SJSA1 (cell line): Measurements from ENCODE around the gene NPTXR. TPM values are rescaled to one million over a fixed set of nuclear protein-coding genes. Genes with fewer than 3 reads are reported as not detected.

Source experiments
- DNase-seq, 2 experiments: peaks; one replicate each; pipeline ENCODE4 v3.0.0-alpha.2; 2015 to 2020; ENCODE audit warnings: low spot score in 2 of 2, low read depth in 1 of 2
- H3K27ac ChIP-seq: fragments of 250-450 bp; sonication (Bioruptor Pico); 2 replicates; pipeline ENCODE4 v1.5.1; 2020; ENCODE audit warnings: mild to moderate bottlenecking, moderate library complexity
- H3K27me3 ChIP-seq: fragments of 250-450 bp; sonication (Bioruptor Pico); replicated peaks from 2 replicates; pipeline ENCODE4 v1.5.1; 2020; ENCODE audit warnings: mild to moderate bottlenecking, moderate library complexity
- H3K36me3 ChIP-seq: fragments of 250-450 bp; sonication (Bioruptor Pico); 2 replicates; pipeline ENCODE4 v1.5.1; 2020; ENCODE audit warnings: mild to moderate bottlenecking
- H3K4me1 ChIP-seq: fragments of 250-450 bp; sonication (Bioruptor Pico); replicated peaks from 2 replicates; pipeline ENCODE4 v1.6.1; 2021; ENCODE audit warnings: mild to moderate bottlenecking
- H3K4me3 ChIP-seq: fragments of 250-450 bp; sonication (Bioruptor Pico); 2 replicates; pipeline ENCODE4 v1.5.1; 2020; ENCODE audit warnings: mild to moderate bottlenecking
- H3K9me3 ChIP-seq: fragments of 250-450 bp; sonication (Bioruptor Pico); replicated peaks from 2 replicates; pipeline ENCODE4 v1.5.1; 2020; ENCODE audit warnings: mild to moderate bottlenecking
- total RNA-seq: library from RNA; depleted of rRNA; stranded (reverse); fragments of >200 nt; shearing (Covaris generic); gene quantifications from 2 replicates; pipeline ENCODE4 v1.2.3, GENCODE V29; 2014

Gene NPTXR
- total RNA-seq, 1 experiment from 2014 or later, result 2.2 TPM

DNA sequence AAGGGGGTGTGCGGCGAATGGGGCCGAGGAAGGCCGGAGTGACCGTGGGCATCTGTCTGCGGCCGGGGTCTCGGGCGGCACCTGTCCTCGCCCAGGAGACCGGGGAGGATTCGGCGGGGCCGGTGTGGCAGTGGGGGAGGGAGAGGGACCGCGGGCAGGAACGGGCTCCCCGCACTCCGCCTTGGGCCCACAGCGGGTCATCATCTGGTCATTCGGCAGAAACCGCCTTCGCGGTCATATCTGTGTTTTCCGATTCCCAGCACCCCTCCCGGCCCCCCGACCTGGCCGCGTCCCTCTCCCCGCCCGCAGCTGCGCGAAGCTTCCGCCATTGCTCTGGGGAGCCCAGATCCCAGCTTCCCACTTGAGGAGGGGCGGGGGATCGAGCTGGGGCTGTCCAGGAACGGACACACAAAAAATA, 29.0 kb upstream of the NPTXR start:
- no peak overlapping the region for H3K27ac ChIP-seq
- H3K27me3 ChIP-seq, result no peaks in the 10 kb centered on the region; the same call in 1 of the 2 replicates
- DNase-seq, result no peak

DNA sequence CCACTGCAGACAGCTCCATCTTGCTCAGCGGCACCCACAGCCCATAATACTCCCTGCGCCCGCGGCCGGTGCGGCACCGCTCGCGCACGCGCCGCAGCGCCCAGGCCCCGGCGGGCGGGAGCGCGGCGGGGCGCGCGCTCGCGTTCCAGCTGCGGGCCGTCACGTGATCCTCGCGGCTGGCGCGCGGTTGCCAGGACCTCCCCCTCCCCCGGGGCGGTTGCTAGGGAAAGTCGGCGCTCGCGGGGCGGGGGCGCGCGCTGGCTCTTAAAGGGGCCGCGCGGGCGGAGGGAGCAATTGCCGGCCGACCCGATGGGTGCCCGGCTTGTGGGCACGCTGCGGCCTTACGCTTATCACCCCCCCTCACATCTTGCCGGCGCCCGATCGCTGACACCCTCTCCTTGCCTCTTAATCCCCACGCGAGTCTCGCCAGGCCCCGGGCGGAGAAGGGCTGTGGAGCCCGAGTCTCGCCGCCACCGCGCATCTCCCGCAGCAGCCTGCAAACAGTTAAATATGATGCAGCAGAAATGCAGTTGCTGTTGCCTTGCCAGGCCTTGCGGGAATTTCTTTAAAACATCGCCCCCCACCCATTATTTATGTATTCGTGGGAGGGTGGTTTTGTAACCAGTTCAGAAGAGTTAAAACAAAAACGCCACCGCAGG, 28.5 kb upstream of the NPTXR start, which contains the start of gene CBX6:
Gene CBX6 (minus strand): TSS at position 45 of the 659 bp plus-strand sequence. CDS start 26 bp downstream, at position 19.
- H3K27ac ChIP-seq, result no peak within 1 kb of the TSS

More for the DNA sequence above, 29.0 kb upstream of the NPTXR start:
- Histone ChIP-seq H3K36me3 (peaks cover 24% of the 10 kb centered on the region), H3K9me3 (no peaks in the 10 kb centered on the region), H3K4me1 (peaks cover 16% of the 10 kb centered on the region), H3K4me3 (peak overlapping the region; percentile 80)

DNA sequence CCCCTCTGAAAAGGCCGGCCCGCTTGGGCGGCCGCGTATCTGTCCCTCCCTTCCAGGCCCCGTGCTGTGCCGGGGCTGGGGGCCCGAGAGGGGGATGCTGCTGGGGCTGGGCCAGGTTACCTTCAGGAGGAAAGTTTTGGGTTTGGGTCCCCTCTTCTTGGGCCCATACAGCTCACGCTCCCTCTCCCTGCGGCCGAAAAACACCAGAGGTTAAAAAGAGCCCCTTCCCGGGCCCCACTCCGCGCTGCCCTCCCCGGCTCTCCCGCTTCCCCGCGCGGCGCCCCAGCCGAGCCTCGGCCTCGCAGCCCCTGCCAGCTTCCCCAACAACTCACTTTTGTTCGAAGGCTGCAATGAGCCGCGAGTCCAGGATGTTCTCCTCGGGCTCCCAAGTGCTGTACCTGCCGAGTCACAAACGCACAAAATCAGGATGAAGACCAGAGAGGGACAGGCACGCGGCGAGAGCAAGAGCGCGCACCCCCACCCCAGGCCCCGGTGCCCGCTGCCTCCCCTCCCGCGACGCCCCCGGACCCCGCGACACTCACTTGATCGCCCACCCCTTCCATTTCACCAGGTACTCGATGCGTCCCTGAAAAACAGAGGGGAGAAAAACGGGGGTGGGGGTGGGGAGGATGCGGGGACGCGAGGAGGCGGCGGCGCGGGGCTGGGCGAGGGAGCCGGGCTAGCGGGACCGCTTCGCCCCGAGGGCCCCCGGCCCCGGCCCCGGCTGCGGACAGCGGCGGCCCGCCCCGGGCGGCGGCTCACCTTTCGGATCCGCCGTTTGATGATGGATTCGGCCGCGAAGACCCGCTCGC, 27.7 kb upstream of the NPTXR start:
- H3K4me1 ChIP-seq, result peaks cover 16% of the 10 kb centered on the region
- peak overlapping the region; percentile 80 for H3K4me3 ChIP-seq
- no peaks in the 10 kb centered on the region; the same call in 1 of the 2 replicates for H3K27me3 ChIP-seq
- peak in 1 of 2 experiments; percentile 39 for DNase-seq
- peaks cover 29% of the 10 kb centered on the region for H3K36me3 ChIP-seq
- no peaks in the 10 kb centered on the region for H3K9me3 ChIP-seq
- H3K27ac ChIP-seq, result no peak overlapping the region

More for the DNA sequence above, 28.5 kb upstream of the NPTXR start, which contains the start of gene CBX6:
- peak; percentile 94 for DNase-seq
- peak within 1 kb of the TSS; percentile 80 for H3K4me3 ChIP-seq
- no peaks in the 10 kb centered on the region for H3K9me3 ChIP-seq
- H3K36me3 ChIP-seq, result peaks cover 29% of the 10 kb centered on the region
- H3K4me1 ChIP-seq, result peaks cover 16% of the 10 kb centered on the region
- H3K27me3 ChIP-seq, result no peaks in the 10 kb centered on the region; the same call in 1 of the 2 replicates

DNA sequence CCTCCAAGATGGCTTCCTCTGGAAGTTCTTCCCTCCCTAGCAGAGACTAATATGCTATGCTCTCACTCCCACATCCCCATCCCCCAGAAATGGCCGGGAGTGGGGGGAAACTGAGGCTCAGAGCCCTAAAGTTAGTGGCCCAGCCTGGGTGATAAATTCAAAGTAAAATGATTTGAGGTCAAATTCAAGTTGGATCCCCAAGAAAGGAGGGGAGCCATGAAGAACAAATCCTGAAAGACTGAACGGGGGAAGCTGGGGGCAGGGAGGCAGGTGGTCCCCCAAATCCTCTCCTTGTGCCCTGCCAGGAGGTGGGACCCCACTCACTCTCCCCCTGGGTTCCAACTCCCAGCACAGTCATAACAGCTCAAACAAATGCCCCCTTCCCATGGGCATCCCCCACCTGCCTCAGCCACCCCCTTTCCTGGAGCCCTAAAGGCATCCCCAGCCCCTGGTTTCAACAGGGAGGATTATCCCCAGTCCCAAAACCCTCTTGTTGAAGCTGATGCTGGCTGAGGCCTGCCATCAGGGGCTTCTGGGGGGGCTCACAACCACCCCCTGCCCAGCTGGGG, 27.0 kb upstream of the NPTXR start:
- no peaks in the 10 kb centered on the region; the same call in 1 of the 2 replicates for H3K27me3 ChIP-seq
- no peaks in the 10 kb centered on the region for H3K9me3 ChIP-seq
- H3K4me3 ChIP-seq, result peak overlapping the region; percentile 80
- no peak for DNase-seq
- peaks cover 32% of the 10 kb centered on the region for H3K36me3 ChIP-seq
- H3K4me1 ChIP-seq, result peaks cover 16% of the 10 kb centered on the region
- H3K27ac ChIP-seq, result no peak overlapping the region

DNA sequence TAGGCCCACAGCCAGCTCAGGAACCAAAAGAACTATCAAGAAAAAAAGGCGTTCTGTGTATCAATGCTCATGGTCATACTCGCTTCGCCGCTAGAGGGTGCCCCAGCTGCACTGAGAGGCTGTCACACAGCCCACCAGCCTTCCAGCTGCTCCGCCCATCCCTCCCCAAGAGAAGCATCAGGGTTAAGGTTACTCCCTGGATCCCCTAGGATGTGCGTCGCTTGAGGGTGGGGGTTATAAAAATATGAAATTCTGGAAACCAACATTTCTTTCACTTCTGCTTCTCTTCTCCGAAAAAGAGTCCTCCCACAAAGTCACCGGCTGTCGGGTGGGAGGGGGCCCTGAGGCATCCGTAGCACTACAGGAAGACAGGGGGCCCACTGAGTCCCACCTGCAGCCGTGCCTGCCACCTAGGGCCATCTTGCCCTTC, 26.5 kb upstream of the NPTXR start:
- DNase-seq, result peak; percentile 62 to 90
- Histone ChIP-seq H3K9me3 (no peaks in the 10 kb centered on the region), H3K36me3 (peaks cover 36% of the 10 kb centered on the region), H3K4me1 (peaks cover 16% of the 10 kb centered on the region), H3K27ac (no peak overlapping the region), H3K27me3 (no peaks in the 10 kb centered on the region; the same call in 1 of the 2 replicates), H3K4me3 (no peak overlapping the region)

DNA sequence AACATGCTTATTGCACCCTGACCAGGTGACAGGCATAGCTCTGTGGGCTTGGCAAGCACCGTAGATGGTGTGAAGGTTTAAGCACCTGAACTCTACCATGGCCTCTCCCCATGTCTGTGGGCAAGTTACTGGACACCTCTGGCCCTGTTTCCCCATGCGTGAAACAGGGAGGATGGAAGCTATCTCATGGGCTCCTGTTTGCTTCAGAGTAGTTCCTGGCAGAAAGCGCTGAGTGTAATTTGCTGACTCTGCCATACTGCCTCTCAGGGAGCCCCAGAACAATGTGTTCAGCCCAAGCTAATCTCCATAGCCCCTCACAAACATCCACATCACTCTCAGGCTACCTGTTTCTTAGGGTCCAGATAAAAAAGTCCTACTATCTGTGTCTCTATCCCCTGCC, 25.8 kb upstream of the NPTXR start:
- H3K9me3 ChIP-seq, result no peaks in the 10 kb centered on the region
- DNase-seq, result peak in 1 of 2 experiments; percentile 26
- H3K4me3 ChIP-seq, result no peak overlapping the region
- peaks cover 36% of the 10 kb centered on the region for H3K36me3 ChIP-seq
- peaks cover 16% of the 10 kb centered on the region for H3K4me1 ChIP-seq
- H3K27me3 ChIP-seq, result no peaks in the 10 kb centered on the region; the same call in 1 of the 2 replicates
- H3K27ac ChIP-seq, result no peak overlapping the region

DNA sequence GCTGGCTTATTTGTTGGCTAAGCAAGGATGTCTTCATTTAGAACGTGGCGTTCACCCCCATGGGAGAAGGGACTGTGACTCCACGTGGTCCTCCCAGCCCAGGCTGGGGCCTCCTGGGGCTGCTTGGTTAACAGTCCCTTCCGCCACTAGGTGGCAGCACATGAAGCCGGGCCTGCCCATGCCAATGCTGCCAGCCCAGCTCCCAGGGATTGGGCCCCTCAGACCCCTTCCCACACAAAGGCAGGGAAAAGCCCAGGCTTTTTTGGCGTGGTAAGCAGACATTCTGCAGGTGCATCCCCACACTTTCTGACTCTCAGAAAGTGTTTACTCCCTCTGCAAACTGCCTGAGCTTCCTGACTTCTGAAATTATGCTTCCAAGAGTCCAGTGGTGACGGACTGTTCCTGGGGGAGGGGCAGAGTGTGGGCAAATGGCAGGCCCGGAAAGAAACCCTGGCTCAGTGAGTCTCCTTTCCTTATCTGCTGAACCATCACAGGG, 25.1 kb upstream of the NPTXR start:
- no peaks in the 10 kb centered on the region for H3K9me3 ChIP-seq

DNA sequence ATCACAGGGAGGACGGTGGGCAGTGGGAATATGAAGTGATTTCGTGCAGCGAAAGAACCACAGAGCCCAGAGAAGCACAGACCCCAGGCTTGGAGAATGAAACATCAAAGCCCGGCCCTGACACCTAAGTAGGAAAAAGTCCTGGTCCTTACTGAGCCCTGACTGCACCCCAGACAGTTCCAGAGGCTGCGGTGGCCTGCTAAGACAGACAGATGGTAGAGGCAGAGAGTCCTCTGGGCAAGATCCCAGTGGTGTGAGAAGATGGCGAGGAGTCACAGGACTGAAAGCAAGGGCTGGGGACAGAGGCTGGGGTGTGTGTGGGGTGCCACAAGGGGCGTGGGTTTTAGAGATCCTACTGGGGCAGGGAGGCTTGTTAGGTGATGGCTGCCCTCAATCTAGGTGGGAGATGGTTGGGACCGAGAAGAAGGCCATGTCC, 24.5 kb upstream of the NPTXR start:
- H3K4me1 ChIP-seq, result peaks cover 16% of the 10 kb centered on the region
- no peaks in the 10 kb centered on the region; the same call in 1 of the 2 replicates for H3K27me3 ChIP-seq
- no peak overlapping the region for H3K27ac ChIP-seq
- no peak overlapping the region for H3K4me3 ChIP-seq
- DNase-seq, result peak in 1 of 2 experiments; percentile 22
- H3K9me3 ChIP-seq, result no peaks in the 10 kb centered on the region
- peaks cover 36% of the 10 kb centered on the region for H3K36me3 ChIP-seq

More for the DNA sequence above, 25.1 kb upstream of the NPTXR start:
- Histone ChIP-seq H3K4me3 (no peak overlapping the region), H3K27me3 (no peaks in the 10 kb centered on the region; the same call in 1 of the 2 replicates), H3K27ac (no peak overlapping the region), H3K4me1 (peaks cover 16% of the 10 kb centered on the region), H3K36me3 (peaks cover 36% of the 10 kb centered on the region)
- peak; percentile 51 to 81 for DNase-seq

DNA sequence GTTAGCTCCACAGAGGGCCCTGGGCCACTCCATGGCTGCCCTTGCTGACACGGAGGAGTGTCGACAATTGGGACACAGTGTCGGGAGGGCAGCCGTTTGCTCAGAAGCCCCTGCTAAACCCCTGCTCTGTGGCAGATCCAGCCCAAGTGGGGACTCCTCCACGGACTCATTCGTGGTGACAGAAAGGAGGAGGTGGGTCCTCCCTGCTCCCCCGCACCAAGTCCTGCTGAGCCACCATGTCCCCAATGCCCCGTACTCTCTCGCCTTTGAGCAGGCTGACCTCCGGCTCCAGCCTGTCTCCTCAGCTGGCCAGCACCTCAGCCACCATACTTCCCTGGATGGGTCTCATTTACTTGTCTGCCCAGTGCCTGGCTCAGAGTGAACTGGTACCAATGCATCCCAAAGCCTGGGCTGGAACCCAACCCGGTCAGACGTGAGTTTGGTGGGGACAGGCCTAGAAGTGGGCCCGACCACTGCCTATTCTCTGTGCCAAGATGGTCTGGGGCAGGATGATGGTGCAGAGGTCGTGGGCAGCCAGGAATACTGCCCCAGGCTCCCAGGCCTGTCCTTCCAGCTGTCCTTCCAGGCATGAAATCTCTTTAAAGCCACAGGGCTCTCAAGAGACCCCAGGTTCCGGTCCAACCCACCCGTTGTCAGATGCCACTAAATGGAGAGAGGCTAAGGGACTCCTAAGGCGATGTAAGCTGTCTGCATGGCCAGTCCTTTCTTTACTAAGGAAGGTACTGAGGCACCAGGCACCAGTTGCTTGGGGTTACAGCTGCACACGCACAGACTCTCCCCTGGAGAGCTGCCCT, 23.9 kb upstream of the NPTXR start:
- H3K4me1 ChIP-seq, result peaks cover 11% of the 10 kb centered on the region
- H3K4me3 ChIP-seq, result no peak overlapping the region
- no peaks in the 10 kb centered on the region for H3K27me3 ChIP-seq
- H3K9me3 ChIP-seq, result no peaks in the 10 kb centered on the region
- peak in 1 of 2 experiments; percentile 28 for DNase-seq
- H3K36me3 ChIP-seq, result peaks cover 36% of the 10 kb centered on the region
- no peak overlapping the region for H3K27ac ChIP-seq

DNA sequence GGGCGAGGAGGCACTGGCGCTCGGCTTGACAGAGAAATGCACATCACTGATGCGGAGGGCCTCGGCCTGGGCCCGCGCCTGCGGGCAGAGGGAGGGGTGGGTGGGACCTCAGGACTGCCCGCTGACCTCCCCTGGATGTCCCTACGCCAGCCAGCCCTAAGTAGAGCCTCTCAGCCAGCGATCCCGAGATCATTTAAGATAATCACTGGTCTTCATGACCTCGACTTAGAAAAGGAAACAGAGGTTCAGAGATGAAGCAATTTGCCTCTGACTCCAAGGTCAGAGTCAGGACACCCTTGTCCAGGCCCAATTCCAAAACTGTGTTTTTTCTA, 23.3 kb upstream of the NPTXR start:
- Histone ChIP-seq H3K9me3 (no peaks in the 10 kb centered on the region), H3K36me3 (peaks cover 33% of the 10 kb centered on the region), H3K27ac (no peak overlapping the region), H3K4me1 (peaks cover 6% of the 10 kb centered on the region; the same call in 1 of the 2 replicates), H3K27me3 (no peaks in the 10 kb centered on the region), H3K4me3 (no peak overlapping the region)
- DNase-seq, result no peak

DNA sequence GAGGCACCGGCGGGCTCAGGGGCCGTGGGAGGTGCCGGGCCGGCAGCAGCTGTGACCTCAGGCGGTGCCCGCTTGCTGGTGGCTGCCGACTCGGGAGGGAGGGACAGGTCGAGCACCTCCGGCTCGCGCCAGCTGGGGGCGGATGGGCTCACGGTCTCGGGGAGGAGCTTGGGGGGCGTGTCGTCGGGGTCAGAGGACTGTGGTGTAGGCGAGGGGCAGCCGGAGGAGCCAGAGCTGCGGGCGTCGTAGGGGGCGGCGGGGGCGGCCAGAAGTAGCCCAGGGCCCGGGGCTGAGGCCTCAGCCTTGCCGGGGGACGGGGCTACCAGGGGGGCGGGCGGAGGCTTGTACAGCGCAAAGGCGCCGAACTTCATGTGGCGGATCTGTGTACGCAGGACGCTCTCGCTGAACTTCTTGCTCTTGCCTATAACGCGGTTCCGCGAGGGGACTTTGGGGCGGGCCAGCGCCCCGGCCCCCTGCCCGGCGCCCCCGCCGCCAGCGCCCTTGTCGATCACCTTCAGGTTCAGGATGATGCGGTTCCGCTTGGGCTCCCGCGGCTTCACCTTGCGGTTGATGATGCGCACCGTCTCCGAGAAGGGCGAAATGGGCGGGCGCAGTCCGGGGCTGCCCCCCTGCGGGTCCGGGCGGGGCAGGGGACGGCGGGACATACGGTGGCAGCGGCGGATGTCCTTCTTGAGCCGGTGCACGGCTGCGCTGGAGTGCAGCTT, 22.7 kb upstream of the NPTXR start:
- H3K9me3 ChIP-seq, result no peaks in the 10 kb centered on the region
- no peak for DNase-seq
- no peak overlapping the region for H3K27ac ChIP-seq
- peaks cover 6% of the 10 kb centered on the region; the same call in 1 of the 2 replicates for H3K4me1 ChIP-seq
- no peak overlapping the region for H3K4me3 ChIP-seq
- peaks cover 33% of the 10 kb centered on the region for H3K36me3 ChIP-seq
- no peaks in the 10 kb centered on the region for H3K27me3 ChIP-seq

DNA sequence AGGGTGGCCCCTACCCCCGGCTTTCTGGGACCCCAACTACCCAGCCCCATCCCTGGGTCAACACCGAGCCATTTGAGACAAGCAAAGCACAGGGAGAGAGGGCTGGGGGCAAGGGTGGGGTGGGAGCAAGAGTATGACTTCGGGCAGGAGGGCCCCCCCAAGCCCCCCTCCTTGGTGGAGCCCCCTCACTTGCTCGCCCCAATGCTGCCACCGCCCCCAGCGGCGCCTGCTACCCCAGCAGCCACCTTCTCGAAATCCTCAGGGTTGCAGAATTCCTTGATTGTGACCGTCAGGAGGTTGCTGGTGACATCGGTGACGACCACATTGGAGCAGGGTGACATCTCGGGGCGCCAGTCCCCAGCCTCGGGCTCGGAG, 22.2 kb upstream of the NPTXR start:
- H3K4me3 ChIP-seq, result no peak overlapping the region
- no peaks in the 10 kb centered on the region for H3K9me3 ChIP-seq
- H3K4me1 ChIP-seq, result peaks cover 2% of the 10 kb centered on the region; the same call in 1 of the 2 replicates
- peaks cover 33% of the 10 kb centered on the region for H3K36me3 ChIP-seq
- DNase-seq, result no peak
- H3K27me3 ChIP-seq, result no peaks in the 10 kb centered on the region
- no peak overlapping the region for H3K27ac ChIP-seq
